Breast epithelium (tissue), 3 donors: ENCODE results near the gene PPIH.
"Not testable (repeated sequence)": the region's sequence is repeated elsewhere in the genome, so short reads cannot be mapped to it uniquely, and the experiment has no call there.

Experiments
- CTCF ChIP-seq, 3 donors: fragments of 450-650 bp; IDR thresholded peaks; one replicate each; pipeline ENCODE4 v1.5.1; 2016 to 2017; ENCODE audit warnings: antibody characterized with exemption in 3 of 3, mild to moderate bottlenecking in 3 of 3, moderate library complexity in 3 of 3
- POLR2A ChIP-seq: fragments of 450-650 bp; IDR thresholded peaks from one replicate; pipeline ENCODE4 v1.6.1; 2016; ENCODE audit warnings: antibody characterized with exemption, mild to moderate bottlenecking, moderate library complexity
- POLR2AphosphoS5 ChIP-seq, 3 donors: sonication (generic); formaldehyde crosslinking; IDR thresholded peaks; one replicate each; pipeline ENCODE4 v1.6.1; 2017; ENCODE audit warnings: antibody characterized with exemption in 3 of 3

- TF ChIP-seq CTCF (IDR thresholded peaks at IDR 0.05); POLR2A; POLR2AphosphoS5 (IDR thresholded peaks at IDR 0.05): not testable (repeated sequence)
Measured at GRCh38 chr1:42621180-42621579, 37.0 kb upstream of the PPIH start.
